Fibroblast of mammary gland (primary cell): ENCODE data around the gene PPY.

Experiments
- DNase-seq: peaks from one replicate; pipeline ENCODE4 v3.0.0-alpha.2; 2010; ENCODE audit warnings: low read depth
- H3K4me3 ChIP-seq: 2 replicates; pipeline ENCODE4 v1.5.1; 2011; ENCODE audit warnings: low read depth, mild to moderate bottlenecking, low read length, moderate library complexity; ENCODE audit not compliant: control insufficient read depth
- TF ChIP-seq, protein P1 (sequence below): conservative IDR thresholded peaks from 2 replicates; pipeline ENCODE4 v1.5.1; 2011; ENCODE audit warnings: low read depth, low read length, inconsistent platforms; ENCODE audit not compliant: control insufficient read depth, insufficient read depth

Gene PPY, protein sequence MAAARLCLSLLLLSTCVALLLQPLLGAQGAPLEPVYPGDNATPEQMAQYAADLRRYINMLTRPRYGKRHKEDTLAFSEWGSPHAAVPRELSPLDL

DNA sequence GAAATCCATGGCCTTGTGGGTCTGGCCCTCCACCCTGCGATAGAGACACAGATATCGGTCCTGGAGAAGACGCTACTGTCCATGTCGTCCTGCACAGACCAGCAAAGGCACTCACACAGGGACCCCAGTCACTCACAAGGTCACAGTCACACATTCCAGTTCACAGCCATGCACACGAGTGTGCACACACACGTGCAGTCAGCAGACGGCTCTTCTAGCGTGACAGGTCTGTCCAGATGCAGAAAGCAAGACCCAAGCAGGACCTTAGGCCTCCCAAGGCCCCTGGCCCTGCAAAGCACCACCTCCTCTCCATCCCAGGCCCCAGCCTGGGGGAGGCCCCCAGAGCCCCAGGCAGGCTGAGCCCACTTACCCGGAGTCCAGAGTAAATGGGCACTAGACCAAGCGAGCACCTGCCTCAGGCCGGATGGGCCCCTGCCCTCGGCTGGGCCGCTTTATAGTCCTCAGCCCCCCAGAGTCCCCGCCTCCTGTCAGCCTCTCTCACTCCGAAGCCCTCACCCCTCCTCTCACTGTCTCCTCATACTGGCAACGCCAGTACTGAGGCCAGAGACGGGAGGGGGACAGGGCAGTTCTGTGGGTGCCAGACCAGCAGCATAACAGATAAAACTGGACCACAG is at the start of gene PPY:
TSS of gene PPY (minus strand) at position 426 of the 635 bp plus-strand sequence. CDS start 822 bp downstream, outside the sequence.
- DNase-seq, result no peak
- no peak within 1 kb of the TSS for H3K4me3 ChIP-seq

DNA sequence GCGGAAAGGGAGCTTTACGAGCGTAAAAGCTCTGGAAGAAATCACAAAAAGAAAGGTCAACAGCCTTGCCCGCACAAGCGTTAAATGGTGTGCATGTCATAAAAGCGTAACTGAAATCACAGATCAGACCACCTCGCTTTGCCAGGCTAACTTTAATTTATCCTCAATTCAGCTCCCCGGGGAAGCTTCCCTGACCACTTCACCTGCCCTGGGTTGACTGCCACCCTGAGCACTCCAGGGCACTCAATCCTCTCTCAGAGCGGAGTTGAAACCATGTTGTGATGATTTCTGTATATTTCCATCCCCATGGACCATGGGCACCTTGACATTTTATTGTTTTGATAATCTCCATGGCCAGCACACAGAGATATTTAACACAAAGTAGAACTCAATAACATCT is 46.0 kb upstream of the PPY start:
- no peak overlapping the region for H3K4me3 ChIP-seq
- TF ChIP-seq, protein P1, sequence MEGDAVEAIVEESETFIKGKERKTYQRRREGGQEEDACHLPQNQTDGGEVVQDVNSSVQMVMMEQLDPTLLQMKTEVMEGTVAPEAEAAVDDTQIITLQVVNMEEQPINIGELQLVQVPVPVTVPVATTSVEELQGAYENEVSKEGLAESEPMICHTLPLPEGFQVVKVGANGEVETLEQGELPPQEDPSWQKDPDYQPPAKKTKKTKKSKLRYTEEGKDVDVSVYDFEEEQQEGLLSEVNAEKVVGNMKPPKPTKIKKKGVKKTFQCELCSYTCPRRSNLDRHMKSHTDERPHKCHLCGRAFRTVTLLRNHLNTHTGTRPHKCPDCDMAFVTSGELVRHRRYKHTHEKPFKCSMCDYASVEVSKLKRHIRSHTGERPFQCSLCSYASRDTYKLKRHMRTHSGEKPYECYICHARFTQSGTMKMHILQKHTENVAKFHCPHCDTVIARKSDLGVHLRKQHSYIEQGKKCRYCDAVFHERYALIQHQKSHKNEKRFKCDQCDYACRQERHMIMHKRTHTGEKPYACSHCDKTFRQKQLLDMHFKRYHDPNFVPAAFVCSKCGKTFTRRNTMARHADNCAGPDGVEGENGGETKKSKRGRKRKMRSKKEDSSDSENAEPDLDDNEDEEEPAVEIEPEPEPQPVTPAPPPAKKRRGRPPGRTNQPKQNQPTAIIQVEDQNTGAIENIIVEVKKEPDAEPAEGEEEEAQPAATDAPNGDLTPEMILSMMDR, result no peak
- DNase-seq, result no peak

More for the DNA sequence above, at the start of gene PPY:
- TF ChIP-seq, protein P1, result no peak

DNA sequence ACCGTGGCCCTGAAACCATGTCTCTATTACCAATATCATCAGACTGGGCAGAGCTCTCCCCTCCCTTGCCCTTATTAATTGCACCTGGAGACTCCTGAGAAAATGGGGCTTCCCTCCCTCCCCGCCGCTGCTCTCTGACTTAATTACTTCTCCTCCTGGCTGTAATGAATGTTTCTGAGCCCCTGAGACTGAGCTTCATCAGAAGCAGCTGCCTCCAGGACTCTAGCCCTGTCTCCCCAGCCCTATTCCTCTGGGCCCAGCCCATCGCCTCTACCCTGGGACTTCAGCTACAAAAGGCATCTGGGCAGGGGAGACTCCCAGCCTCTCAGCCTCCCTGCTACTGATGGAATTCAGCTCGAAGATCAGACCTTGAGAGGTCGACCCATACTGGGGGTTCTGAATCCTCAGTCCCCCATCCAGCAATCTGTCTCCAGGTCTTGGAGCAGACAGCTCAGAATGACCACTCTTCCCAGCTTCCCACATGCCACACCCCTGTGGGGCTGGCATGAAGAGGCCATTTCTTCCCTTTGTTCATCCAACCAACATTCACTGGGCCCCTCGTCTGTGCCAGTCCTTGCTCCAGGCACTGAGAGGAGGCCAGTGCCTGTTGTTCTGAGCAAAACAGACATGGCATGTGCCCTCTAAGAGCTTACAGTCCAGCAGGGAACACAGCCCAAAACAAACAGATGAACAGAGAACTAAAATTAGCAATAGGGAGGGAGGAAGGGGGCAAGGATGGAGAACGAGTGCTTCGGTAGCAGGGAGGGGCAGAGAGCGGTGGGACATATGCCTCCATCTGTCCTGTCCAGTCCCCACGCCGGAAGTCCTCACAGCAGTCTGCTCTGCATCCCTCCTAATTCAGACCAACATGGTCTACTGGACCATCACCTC is 45.1 kb upstream of the PPY start:
- DNase-seq, result no peak
- H3K4me3 ChIP-seq, result no peak overlapping the region
- TF ChIP-seq, protein P1, result no peak

DNA sequence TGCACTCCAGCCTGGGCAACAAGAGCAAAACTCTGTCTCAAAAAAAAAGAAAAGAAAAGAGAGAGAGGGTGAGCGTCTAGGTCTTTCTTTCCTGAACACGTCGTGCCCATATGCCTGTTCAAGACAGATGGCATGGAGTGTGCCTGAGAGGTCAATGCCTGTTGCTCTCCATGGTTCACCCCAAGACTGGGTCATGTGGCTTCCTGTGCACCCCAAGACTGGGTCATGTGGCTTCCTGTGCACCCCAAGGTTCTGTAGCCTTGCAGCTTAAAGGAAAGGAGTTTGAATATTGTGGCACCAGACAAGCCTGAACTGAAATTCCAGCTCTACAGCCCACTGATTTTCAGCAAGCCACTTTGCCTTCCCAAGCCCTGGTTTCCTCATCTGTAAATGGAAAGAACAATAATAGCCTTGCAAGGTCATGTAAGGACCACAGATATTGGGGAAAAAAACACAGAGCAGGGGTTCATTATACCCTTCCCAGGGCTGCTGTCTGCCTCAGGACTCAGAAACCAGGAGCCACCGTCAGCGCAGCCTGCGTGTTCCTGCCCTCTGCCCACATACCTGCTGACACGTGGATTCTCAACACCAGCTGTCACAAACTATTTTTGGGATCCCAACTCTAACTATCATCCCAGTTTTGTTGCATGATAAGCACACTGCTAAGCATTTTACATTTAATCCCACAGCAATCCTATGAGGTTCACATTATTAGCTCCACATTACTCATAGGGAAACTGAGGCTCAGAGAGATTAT is 44.1 kb upstream of the PPY start:
- no peak overlapping the region for H3K4me3 ChIP-seq
- no peak for DNase-seq
- TF ChIP-seq, protein P1, result no peak

DNA sequence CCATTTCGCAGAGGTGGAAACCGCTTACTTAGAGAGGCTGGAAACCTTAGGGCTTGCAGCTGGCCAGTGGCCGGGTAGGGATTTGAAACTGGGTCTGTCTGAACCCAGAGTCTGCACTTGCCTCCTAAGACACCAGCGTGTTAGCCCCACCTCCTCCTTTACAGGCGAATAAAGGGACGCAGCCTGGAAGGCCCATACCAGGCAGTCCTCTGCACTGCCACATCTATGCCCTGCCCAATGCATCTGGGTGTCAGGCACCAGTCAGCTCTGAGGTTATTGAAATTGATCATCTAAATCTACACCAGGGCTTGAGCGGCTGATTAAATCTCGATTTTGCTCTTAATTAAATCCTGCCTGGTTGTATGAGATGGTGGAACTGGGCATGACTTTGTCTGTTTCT is 42.2 kb upstream of the PPY start:
- TF ChIP-seq, protein P1, result no peak
- no peak overlapping the region for H3K4me3 ChIP-seq
- no peak for DNase-seq
